ENCODE data around the gene DLG2.

The DLG2 gene

GRCh38 chr11:84250834-84251613 is 1376.1 kb downstream of the DLG2 start:
- H3K4me2 ChIP-seq (ENCODE audit: low read depth, low read length), result no peak overlapping the region
- no peaks in the 10 kb centered on the region for H3K27me3 ChIP-seq (replicated peaks; ENCODE audit: insufficient read depth, low read length)
- no peak overlapping the region for H3K27ac ChIP-seq (ENCODE audit: low read length)
- no peaks in the 10 kb centered on the region for H3K9me2 ChIP-seq (replicated peaks; ENCODE audit: insufficient read depth, low read length)
- H4K20me1 ChIP-seq (ENCODE audit: insufficient read depth, low read length), result no peaks in the 10 kb centered on the region
- no peaks in the 10 kb centered on the region for H3F3A ChIP-seq (ENCODE audit: insufficient read depth, low read length)
- H3K9ac ChIP-seq (ENCODE audit: low read length), result no peak overlapping the region
- no peak for TF ChIP-seq EZH2phosphoT487 (IDR thresholded peaks at IDR 0.05; ENCODE audit: low read length)
- no peak for TF ChIP-seq CTCF (IDR thresholded peaks at IDR 0.05; ENCODE audit: low read length)
- TF ChIP-seq EZH2 (optimal IDR thresholded peaks at IDR 0.05; ENCODE audit: low read depth, low read length), result no peak
- no peaks in the 10 kb centered on the region for H3K79me2 ChIP-seq (ENCODE audit: low read length)
- no peak for DNase-seq
- no peak overlapping the region for H3K4me3 ChIP-seq (ENCODE audit: low read length)
- no peak overlapping the region for H2AFZ ChIP-seq (ENCODE audit: low read length)
- H3K4me1 ChIP-seq (ENCODE audit: low read length), result peaks cover 16% of the 10 kb centered on the region
- no peaks in the 10 kb centered on the region for H3K9me3 ChIP-seq (replicated peaks; ENCODE audit: insufficient read depth, low read length)
- no peaks in the 10 kb centered on the region for H3K36me3 ChIP-seq (replicated peaks; ENCODE audit: insufficient read depth, low read length)

- no peak for DNase-seq
- Histone ChIP-seq H3F3A (ENCODE audit: insufficient read depth, low read length) (peaks cover 4% of the 10 kb centered on the region; the same call in 1 of the 2 replicates), H3K9ac (ENCODE audit: low read length) (no peak overlapping the region), H3K36me3 (replicated peaks; ENCODE audit: insufficient read depth, low read length) (no peaks in the 10 kb centered on the region), H3K79me2 (ENCODE audit: low read length) (no peaks in the 10 kb centered on the region), H3K4me1 (ENCODE audit: low read length) (peaks cover 20% of the 10 kb centered on the region), H3K9me3 (replicated peaks; ENCODE audit: insufficient read depth, low read length) (no peaks in the 10 kb centered on the region), H3K27ac (ENCODE audit: low read length) (peak overlapping the region; percentile 27; the same call in 1 of the 2 replicates), H4K20me1 (ENCODE audit: insufficient read depth, low read length) (no peaks in the 10 kb centered on the region), H3K9me2 (replicated peaks; ENCODE audit: insufficient read depth, low read length) (no peaks in the 10 kb centered on the region), H3K4me3 (ENCODE audit: low read length) (no peak overlapping the region), H2AFZ (ENCODE audit: low read length) (no peak overlapping the region), H3K27me3 (replicated peaks; ENCODE audit: insufficient read depth, low read length) (no peaks in the 10 kb centered on the region), H3K4me2 (ENCODE audit: low read depth, low read length) (peak overlapping the region; percentile 7; the same call in 1 of the 2 replicates)
- TF ChIP-seq CTCF (IDR thresholded peaks at IDR 0.05; ENCODE audit: low read length) (peak; percentile 11; the same call in 1 of the 2 replicates), EZH2 (optimal IDR thresholded peaks at IDR 0.05; ENCODE audit: low read depth, low read length) (no peak), EZH2phosphoT487 (IDR thresholded peaks at IDR 0.05; ENCODE audit: low read length) (no peak)
These were observed 1377.6 kb downstream of the DLG2 start for GRCh38 chr11:84249344-84250135.

GRCh38 chr11:84247926-84248325 is 1379.2 kb downstream of the DLG2 start:
- H3K9ac ChIP-seq (ENCODE audit: low read length), result no peak overlapping the region
- H4K20me1 ChIP-seq (ENCODE audit: insufficient read depth, low read length), result no peaks in the 10 kb centered on the region
- H3K4me1 ChIP-seq (ENCODE audit: low read length), result peaks cover 20% of the 10 kb centered on the region
- H3F3A ChIP-seq (ENCODE audit: insufficient read depth, low read length), result peaks cover 4% of the 10 kb centered on the region; the same call in 1 of the 2 replicates
- no peaks in the 10 kb centered on the region for H3K36me3 ChIP-seq (replicated peaks; ENCODE audit: insufficient read depth, low read length)
- no peak overlapping the region for H3K4me2 ChIP-seq (ENCODE audit: low read depth, low read length)
- no peak overlapping the region for H2AFZ ChIP-seq (ENCODE audit: low read length)
- no peaks in the 10 kb centered on the region for H3K27me3 ChIP-seq (replicated peaks; ENCODE audit: insufficient read depth, low read length)
- H3K79me2 ChIP-seq (ENCODE audit: low read length), result no peaks in the 10 kb centered on the region
- H3K27ac ChIP-seq (ENCODE audit: low read length), result no peak overlapping the region
- no peak overlapping the region for H3K4me3 ChIP-seq (ENCODE audit: low read length)
- no peaks in the 10 kb centered on the region for H3K9me2 ChIP-seq (replicated peaks; ENCODE audit: insufficient read depth, low read length)
- TF ChIP-seq EZH2 (optimal IDR thresholded peaks at IDR 0.05; ENCODE audit: low read depth, low read length) (no peak), EZH2phosphoT487 (IDR thresholded peaks at IDR 0.05; ENCODE audit: low read length) (no peak), CTCF (IDR thresholded peaks at IDR 0.05; ENCODE audit: low read length) (no peak)
- no peak for DNase-seq
- H3K9me3 ChIP-seq (replicated peaks; ENCODE audit: insufficient read depth, low read length), result no peaks in the 10 kb centered on the region

Measured in MM.1S (cell line).